Measurements from ENCODE around the gene SCYL2.
A peak's percentile ranks its signal among the peaks of the same experiment; 100 is the strongest.

Gene SCYL2

GRCh38 chr12:100375038-100375735, 108.2 kb downstream of the SCYL2 start:
- TF ChIP-seq, protein P1, sequence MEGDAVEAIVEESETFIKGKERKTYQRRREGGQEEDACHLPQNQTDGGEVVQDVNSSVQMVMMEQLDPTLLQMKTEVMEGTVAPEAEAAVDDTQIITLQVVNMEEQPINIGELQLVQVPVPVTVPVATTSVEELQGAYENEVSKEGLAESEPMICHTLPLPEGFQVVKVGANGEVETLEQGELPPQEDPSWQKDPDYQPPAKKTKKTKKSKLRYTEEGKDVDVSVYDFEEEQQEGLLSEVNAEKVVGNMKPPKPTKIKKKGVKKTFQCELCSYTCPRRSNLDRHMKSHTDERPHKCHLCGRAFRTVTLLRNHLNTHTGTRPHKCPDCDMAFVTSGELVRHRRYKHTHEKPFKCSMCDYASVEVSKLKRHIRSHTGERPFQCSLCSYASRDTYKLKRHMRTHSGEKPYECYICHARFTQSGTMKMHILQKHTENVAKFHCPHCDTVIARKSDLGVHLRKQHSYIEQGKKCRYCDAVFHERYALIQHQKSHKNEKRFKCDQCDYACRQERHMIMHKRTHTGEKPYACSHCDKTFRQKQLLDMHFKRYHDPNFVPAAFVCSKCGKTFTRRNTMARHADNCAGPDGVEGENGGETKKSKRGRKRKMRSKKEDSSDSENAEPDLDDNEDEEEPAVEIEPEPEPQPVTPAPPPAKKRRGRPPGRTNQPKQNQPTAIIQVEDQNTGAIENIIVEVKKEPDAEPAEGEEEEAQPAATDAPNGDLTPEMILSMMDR (IDR thresholded peaks at IDR 0.05; ENCODE audit: low read depth, low read length): no peak
- peak; percentile 41 to 76 for DNase-seq (ENCODE audit: low read depth in 2 of 2)
- H3K4me3 ChIP-seq (replicated peaks in 1 of 2; ENCODE audit: low read depth in 2 of 2, low read length in 2 of 2): no peak overlapping the region

DNA sequence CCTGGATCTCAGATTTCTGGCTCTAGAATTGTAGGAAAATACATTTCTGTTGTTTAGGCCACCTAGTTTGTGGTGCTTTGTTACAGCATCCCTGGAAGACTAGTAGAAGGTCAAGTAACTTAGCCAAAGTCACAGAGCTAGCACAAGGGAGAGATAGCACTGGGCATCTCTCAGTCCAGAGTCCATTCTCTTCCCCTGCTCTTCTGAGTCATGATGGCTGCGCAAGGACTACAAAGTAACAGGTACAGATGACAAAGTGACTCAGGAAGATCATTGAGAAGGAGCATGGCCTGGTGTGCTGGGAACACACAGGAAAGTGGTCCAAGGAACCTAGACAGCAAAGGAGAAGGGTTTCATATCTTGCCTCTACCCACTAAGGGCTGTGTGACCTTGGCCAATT, 109.2 kb downstream of the SCYL2 start:
- no peak for DNase-seq (ENCODE audit: low read depth in 2 of 2)
- TF ChIP-seq, protein P1 (IDR thresholded peaks at IDR 0.05; ENCODE audit: low read depth, low read length): no peak
- no peak overlapping the region for H3K4me3 ChIP-seq (replicated peaks in 1 of 2; ENCODE audit: low read depth in 2 of 2, low read length in 2 of 2)

- no peak for DNase-seq (ENCODE audit: low read depth in 2 of 2)
- no peak overlapping the region for H3K4me3 ChIP-seq (replicated peaks in 1 of 2; ENCODE audit: low read depth in 2 of 2, low read length in 2 of 2)
- TF ChIP-seq, protein P1 (IDR thresholded peaks at IDR 0.05; ENCODE audit: low read depth, low read length): no peak
Measured at GRCh38 chr12:100381379-100381778, 114.4 kb downstream of the SCYL2 start.

DNA sequence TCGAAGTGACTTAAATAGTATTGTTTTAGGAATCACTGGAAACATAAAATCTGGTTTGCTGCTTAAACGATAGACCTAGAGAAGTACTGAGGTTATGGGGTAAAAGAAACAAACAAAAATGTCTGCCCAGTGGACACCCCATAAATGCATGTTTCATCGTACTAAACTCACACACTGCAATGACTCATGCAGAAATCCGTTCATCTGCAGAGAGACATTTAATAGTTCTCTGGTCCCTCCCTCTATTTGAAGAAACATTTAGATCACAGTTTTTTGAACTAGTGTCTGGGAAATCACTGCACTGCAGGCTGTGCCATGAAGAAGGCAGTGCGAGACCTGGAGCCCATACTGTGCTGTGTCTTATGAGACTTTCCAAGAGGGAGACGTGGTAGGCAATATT, 115.4 kb downstream of the SCYL2 start:
- DNase-seq (ENCODE audit: low read depth in 2 of 2): no peak
- H3K4me3 ChIP-seq (replicated peaks in 1 of 2; ENCODE audit: low read depth in 2 of 2, low read length in 2 of 2): no peak overlapping the region
- TF ChIP-seq, protein P1 (IDR thresholded peaks at IDR 0.05; ENCODE audit: low read depth, low read length): no peak

GRCh38 chr12:100383586-100384558, 116.9 kb downstream of the SCYL2 start:
- no peak overlapping the region for H3K4me3 ChIP-seq (replicated peaks in 1 of 2; ENCODE audit: low read depth in 2 of 2, low read length in 2 of 2)
- TF ChIP-seq, protein P1 (IDR thresholded peaks at IDR 0.05; ENCODE audit: low read depth, low read length): no peak
- DNase-seq (ENCODE audit: low read depth in 2 of 2): no peak

GRCh38 chr12:100384559-100384935, 117.6 kb downstream of the SCYL2 start:
- TF ChIP-seq, protein P1 (IDR thresholded peaks at IDR 0.05; ENCODE audit: low read depth, low read length): no peak
- DNase-seq (ENCODE audit: low read depth in 2 of 2): no peak
- H3K4me3 ChIP-seq (replicated peaks in 1 of 2; ENCODE audit: low read depth in 2 of 2, low read length in 2 of 2): no peak overlapping the region
